ENCODE data around the gene AHDC1.

GRCh38 chr1:27555700-27556424 lies 48.1 kb downstream of the AHDC1 start:
- TF ChIP-seq EZH2 (IDR thresholded peaks at IDR 0.05; ENCODE audit: low read length) (no peak), CTCF (optimal IDR thresholded peaks at IDR 0.05 in 1 of 3, IDR thresholded peaks at IDR 0.05 in 1 of 3, conservative IDR thresholded peaks at IDR 0.05 in 1 of 3; ENCODE audit: extremely low read depth in 1 of 3, insufficient read depth in 2 of 3, low read length in 3 of 3) (no peak)
